T-cell (primary cell): ENCODE measurements around the gene KCNAB2. TPM values are rescaled to one million over a fixed set of nuclear protein-coding genes. Genes with fewer than 3 reads are reported as not detected.

Experiments
- ATAC-seq, 4 experiments: fragments of 200-7000 bp in 3 of 4; fragments of 150-1000 bp in 1 of 4; cut with Tn5 transposase; replicated peaks in 1 of 4; 1 replicate in 3 of 4; 2 replicates in 1 of 4; pipeline ENCODE4 v1.10.0; 2021; ENCODE audit warnings: moderate library complexity in 3 of 4, mild to moderate bottlenecking in 2 of 4, moderate number of reproducible peaks in 1 of 4
- CTCF ChIA-PET, 2 donors: fragments of 300-600 bp; sonication (Branson Sonifier 250); formaldehyde crosslinking; loops; one replicate each; lab custom pipeline; 2022; ENCODE audit warnings: antibody characterized with exemption in 2 of 2; lab: Charles Lee
- POLR2A ChIA-PET, 2 donors: fragments of 300-600 bp; sonication (Branson Sonifier 250); formaldehyde crosslinking; loops; one replicate each; lab custom pipeline; 2022; ENCODE audit warnings: antibody characterized with exemption in 2 of 2; lab: Charles Lee
- DNase-seq, 35 experiments: peaks; one replicate each; pipeline versions ENCODE4 v3.0.0 to v3.0.0-alpha.2; 2013 to 2023
- H3K27ac ChIP-seq: one replicate; pipeline ENCODE4 v1.5.1; 2013; ENCODE audit warnings: low read length
- H3K27me3 ChIP-seq, 2 experiments: replicated peaks in 1 of 2; 1 replicate in 1 of 2; 2 replicates in 1 of 2; pipeline versions ENCODE4 v1.6.1 to v1.7.0; 2013; ENCODE audit warnings: low read length in 1 of 2, mixed read lengths in 1 of 2; ENCODE audit not compliant: control insufficient read depth in 2 of 2, insufficient read depth in 2 of 2; ENCODE audit errors: extremely low read depth in 1 of 2
- H3K36me3 ChIP-seq, 2 donors: 1 replicate in 1 of 2; 2 replicates in 1 of 2; pipeline versions ENCODE4 v1.6.1 to v1.7.0; 2013; ENCODE audit warnings: low read length in 1 of 2; ENCODE audit not compliant: control insufficient read depth in 2 of 2, insufficient read depth in 1 of 2; ENCODE audit errors: extremely low read depth in 1 of 2
- H3K4me1 ChIP-seq, 2 experiments: 1 replicate in 1 of 2; 2 replicates in 1 of 2; pipeline versions ENCODE4 v1.6.1 to v1.7.0; 2013; ENCODE audit warnings: low read length in 2 of 2, mixed read lengths in 1 of 2; ENCODE audit not compliant: insufficient read depth in 2 of 2, control insufficient read depth in 1 of 2; ENCODE audit errors: extremely low read depth in 1 of 2
- H3K4me3 ChIP-seq, 2 donors: 1 replicate in 1 of 2; 2 replicates in 1 of 2; pipeline versions ENCODE4 v1.5.1 to v1.7.0; 2013; ENCODE audit warnings: mild to moderate bottlenecking in 2 of 2, low read length in 1 of 2, moderate library complexity in 1 of 2; ENCODE audit not compliant: control insufficient read depth in 1 of 2; ENCODE audit errors: extremely low read depth in 1 of 2
- H3K9me3 ChIP-seq: 2 replicates; pipeline ENCODE4 v1.7.0; 2013
- H3K27ac Mint-ChIP-seq, 2 donors: one replicate each; pipeline ENCODE4 v1.8.0; 2020 to 2021; ENCODE audit warnings: mild to moderate bottlenecking in 2 of 2, mixed read lengths in 2 of 2
- H3K27me3 Mint-ChIP-seq, 2 donors: one replicate each; pipeline ENCODE4 v1.8.0; 2021 to 2022; ENCODE audit warnings: mixed read lengths in 2 of 2
- H3K36me3 Mint-ChIP-seq: one replicate; pipeline ENCODE4 v1.8.0; 2021; ENCODE audit warnings: mixed read lengths
- H3K4me1 Mint-ChIP-seq, 3 donors: one replicate each; pipeline ENCODE4 v1.8.0; 2020 to 2022; ENCODE audit warnings: mixed read lengths in 3 of 3, mild to moderate bottlenecking in 1 of 3
- H3K4me3 Mint-ChIP-seq, 3 donors: one replicate each; pipeline ENCODE4 v1.8.0; 2020 to 2022; ENCODE audit warnings: mild to moderate bottlenecking in 3 of 3, mixed read lengths in 3 of 3, moderate library complexity in 3 of 3
- H3K9me3 Mint-ChIP-seq, 3 donors: one replicate each; pipeline ENCODE4 v1.8.0; 2020 to 2022; ENCODE audit warnings: mixed read lengths in 3 of 3
- WGBS: methylation state at CpG from one replicate; pipeline ENCODE4 v1.1.5; 2013; ENCODE audit warnings: missing lambda C conversion rate; ENCODE audit not compliant: insufficient coverage; 5-methylcytosine and 5-hydroxymethylcytosine counted together
- total RNA-seq, 35 experiments: library from RNA in 6 of 35; stranded (reverse) in 6 of 35; fragments of 120-200 nt in 1 of 35; gene quantifications; one replicate each; pipeline versions ENCODE4 v1.2.1 to v1.2.4 and lab custom pipeline; 2013 to 2026

Gene KCNAB2
- total RNA-seq, 5 donors from 2014 or later (not counting 1 experiment from before 2014, with no cell fraction given) = 181 to 270 (median 252) TPM

DNA sequence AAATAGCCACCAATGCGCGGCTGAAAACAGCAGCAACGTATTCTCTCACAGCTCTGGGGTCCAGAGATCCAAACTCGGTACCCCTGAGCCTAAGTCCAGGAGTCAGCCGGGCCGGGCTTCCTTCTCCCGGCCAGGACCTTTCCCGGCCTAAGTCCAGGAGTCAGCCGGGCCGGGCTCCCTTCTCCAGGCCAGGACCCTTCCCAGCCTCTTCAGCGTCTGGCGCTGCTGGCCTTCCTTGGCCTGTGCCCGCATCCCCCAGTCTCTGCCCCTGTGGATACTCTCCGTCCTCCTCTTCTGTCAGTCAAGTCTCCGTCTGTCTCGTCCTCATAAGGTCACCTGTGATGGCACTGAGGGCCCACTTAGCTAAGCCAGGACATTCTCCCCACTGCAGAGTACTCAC lies 32.2 kb downstream of the KCNAB2 start:
- Histone ChIP-seq H3K27me3 (no peaks in the 10 kb centered on the region), H3K27ac (no peak overlapping the region), H3K4me1 (no peaks in the 10 kb centered on the region), H3K36me3 (peaks cover 32 to 85% of the 10 kb centered on the region in 2 donors), H3K4me3 (no peak overlapping the region), H3K9me3 (no peaks in the 10 kb centered on the region)
- DNase-seq = no peak
- CTCF ChIA-PET = no interaction called here
- Mint-ChIP-seq H3K27me3 (no peaks in the 10 kb centered on the region), H3K36me3 (peaks cover 42% of the 10 kb centered on the region), H3K4me1 (peaks cover 0 to 2% (median 1%) of the 10 kb centered on the region in 3 donors), H3K9me3 (no peaks in the 10 kb centered on the region), H3K27ac (peak overlapping the region in 1 of 2 donors; percentile 44), H3K4me3 (no peak overlapping the region)
- POLR2A ChIA-PET = no interaction called here
- WGBS = 97% methylated on average over 16 of the region's 16 CpGs
- no peak for ATAC-seq

DNA sequence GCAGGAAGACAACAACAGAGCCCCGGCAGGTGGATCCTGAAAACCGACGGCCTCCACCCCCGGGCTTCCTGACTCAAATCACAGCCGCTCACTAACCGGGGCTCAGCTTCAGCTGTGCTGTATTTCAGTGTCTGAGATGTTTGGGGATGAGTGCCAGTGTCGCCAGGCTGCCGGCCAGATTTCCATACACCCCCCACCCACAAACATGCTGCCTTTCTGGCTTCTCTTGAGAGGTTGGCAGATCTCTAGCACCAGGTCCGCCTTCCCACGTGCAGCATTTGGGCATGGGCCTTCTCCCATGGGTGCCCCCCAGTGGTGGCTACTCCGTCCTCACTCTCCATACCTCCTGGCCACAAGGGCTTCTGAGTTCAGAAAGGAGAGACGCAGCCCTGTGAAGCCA lies 34.8 kb downstream of the KCNAB2 start:
- no peak overlapping the region for H3K27ac Mint-ChIP-seq
- peaks cover 24 to 82% of the 10 kb centered on the region in 2 donors for H3K36me3 ChIP-seq
- no peaks in the 10 kb centered on the region for H3K27me3 ChIP-seq
- WGBS = 90% methylated on average over 2 of the region's 12 CpGs
- H3K4me3 ChIP-seq = no peak overlapping the region
- ChIA-PET CTCF (no interaction called here), POLR2A (no interaction called here)
- DNase-seq (no peak), ATAC-seq (peak in 2 of 4 experiments; percentile 17 to 23)
- no peak overlapping the region for H3K27ac ChIP-seq
- no peaks in the 10 kb centered on the region for H3K27me3 Mint-ChIP-seq
- H3K4me1 ChIP-seq = no peaks in the 10 kb centered on the region
- H3K4me3 Mint-ChIP-seq = no peak overlapping the region
- no peaks in the 10 kb centered on the region for H3K9me3 Mint-ChIP-seq
- peaks cover 0 to 1% (median 0%) of the 10 kb centered on the region in 3 donors for H3K4me1 Mint-ChIP-seq
- H3K9me3 ChIP-seq = no peaks in the 10 kb centered on the region
- peaks cover 43% of the 10 kb centered on the region for H3K36me3 Mint-ChIP-seq

DNA sequence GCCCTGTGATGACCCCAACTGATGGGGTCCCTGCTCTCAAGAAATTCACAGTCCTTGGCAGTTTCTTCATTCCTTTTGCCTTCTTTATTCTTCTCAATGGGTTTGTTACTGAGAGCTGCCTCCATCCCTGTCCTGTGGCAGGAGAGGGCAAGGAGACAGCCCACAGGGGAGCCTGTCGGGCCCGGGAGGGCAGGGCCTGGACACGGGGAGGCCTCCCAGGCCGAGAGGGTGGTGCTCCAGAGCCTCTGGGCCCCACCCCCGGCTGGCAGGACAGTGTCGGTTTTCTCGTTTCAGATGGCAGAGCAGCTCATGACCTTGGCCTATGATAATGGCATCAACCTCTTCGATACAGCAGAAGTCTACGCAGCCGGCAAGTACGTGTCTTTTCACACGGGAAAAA lies 36.2 kb downstream of the KCNAB2 start:
- DNase-seq (no peak), ATAC-seq (no peak)
- ChIA-PET CTCF (no interaction called here), POLR2A (no interaction called here)
- 90% methylated on average over 12 of the region's 12 CpGs for WGBS
- Histone ChIP-seq H3K9me3 (no peaks in the 10 kb centered on the region), H3K36me3 (peaks cover 21 to 78% of the 10 kb centered on the region in 2 donors), H3K27me3 (no peaks in the 10 kb centered on the region), H3K4me3 (no peak overlapping the region), H3K27ac (no peak overlapping the region), H3K4me1 (no peaks in the 10 kb centered on the region)
- Mint-ChIP-seq H3K27me3 (no peaks in the 10 kb centered on the region), H3K9me3 (no peaks in the 10 kb centered on the region), H3K36me3 (peaks cover 36% of the 10 kb centered on the region), H3K4me3 (no peak overlapping the region), H3K27ac (no peak overlapping the region), H3K4me1 (peaks cover 0 to 1% (median 0%) of the 10 kb centered on the region in 3 donors)

DNA sequence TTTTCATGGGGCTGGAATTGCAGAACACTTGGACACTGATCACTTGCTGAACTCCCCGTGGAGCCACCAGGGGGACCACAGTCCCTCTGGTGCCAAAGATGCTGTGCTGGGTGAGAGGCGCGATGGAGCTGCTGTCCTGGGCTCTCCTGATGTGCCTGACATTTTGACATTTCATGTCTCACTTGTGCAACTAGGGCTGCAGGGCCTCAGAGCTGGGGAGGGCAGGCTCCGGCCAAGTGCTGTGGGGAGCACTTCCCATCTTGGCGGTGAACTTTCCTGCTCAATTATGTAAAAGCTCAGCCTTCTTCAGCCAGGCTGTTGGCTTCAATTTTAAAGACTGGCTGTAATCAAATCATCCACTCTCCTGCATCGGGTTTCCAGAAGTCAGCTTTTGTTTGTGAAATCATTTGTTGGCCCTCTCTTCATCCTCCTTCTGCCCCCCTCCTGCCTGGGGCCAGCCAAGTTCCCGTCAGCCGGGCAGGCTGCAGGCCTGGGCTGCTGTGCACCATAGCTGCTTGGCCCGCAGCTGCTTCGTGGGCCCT lies 36.8 kb downstream of the KCNAB2 start:
- Histone ChIP-seq H3K36me3 (peaks cover 25 to 77% of the 10 kb centered on the region in 2 donors), H3K9me3 (no peaks in the 10 kb centered on the region), H3K27me3 (no peaks in the 10 kb centered on the region), H3K27ac (no peak overlapping the region), H3K4me1 (no peaks in the 10 kb centered on the region), H3K4me3 (no peak overlapping the region)
- CTCF ChIA-PET = no interaction called here
- Mint-ChIP-seq H3K4me3 (no peak overlapping the region), H3K36me3 (peaks cover 35% of the 10 kb centered on the region), H3K4me1 (peaks cover 0 to 1% (median 0%) of the 10 kb centered on the region in 3 donors), H3K9me3 (no peaks in the 10 kb centered on the region), H3K27ac (no peak overlapping the region), H3K27me3 (no peaks in the 10 kb centered on the region)
- no peak for DNase-seq
- ATAC-seq = no peak
- POLR2A ChIA-PET = no interaction called here
- 95% methylated on average over 10 of the region's 10 CpGs for WGBS

DNA sequence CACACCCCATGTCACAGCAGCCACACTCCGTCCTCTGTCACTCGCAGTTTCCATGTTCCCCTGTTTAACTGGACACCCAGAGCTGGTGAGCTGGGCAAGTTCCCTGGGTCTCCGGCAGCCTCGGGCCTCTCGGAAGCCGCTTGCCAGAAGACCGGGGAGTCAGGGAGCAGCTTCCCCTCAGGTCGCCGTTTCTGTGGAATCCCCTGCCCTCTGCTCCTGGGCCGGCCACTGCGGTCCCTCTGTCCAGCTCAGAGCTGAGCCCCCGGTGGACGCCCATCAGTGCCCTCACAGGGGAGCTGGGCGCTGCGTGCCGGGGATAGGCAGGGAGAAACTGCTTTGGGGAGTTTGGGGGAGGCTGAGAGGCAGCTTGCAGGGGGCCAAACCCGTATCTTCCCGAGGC lies 37.7 kb downstream of the KCNAB2 start:
- no peaks in the 10 kb centered on the region for H3K27me3 ChIP-seq
- H3K36me3 Mint-ChIP-seq = peaks cover 30% of the 10 kb centered on the region
- H3K4me3 Mint-ChIP-seq = no peak overlapping the region
- WGBS = 94% methylated on average over 9 of the region's 18 CpGs
- ChIA-PET POLR2A (no interaction called here), CTCF (no interaction called here)
- H3K9me3 Mint-ChIP-seq = no peaks in the 10 kb centered on the region
- H3K36me3 ChIP-seq = peaks cover 25 to 68% of the 10 kb centered on the region in 2 donors
- H3K27ac Mint-ChIP-seq = no peak overlapping the region
- H3K4me3 ChIP-seq = no peak overlapping the region
- H3K27ac ChIP-seq = no peak overlapping the region
- H3K27me3 Mint-ChIP-seq = no peaks in the 10 kb centered on the region
- no peaks in the 10 kb centered on the region for H3K4me1 ChIP-seq
- DNase-seq = no peak
- H3K9me3 ChIP-seq = no peaks in the 10 kb centered on the region
- no peaks in the 10 kb centered on the region for H3K4me1 Mint-ChIP-seq
- ATAC-seq = no peak

DNA sequence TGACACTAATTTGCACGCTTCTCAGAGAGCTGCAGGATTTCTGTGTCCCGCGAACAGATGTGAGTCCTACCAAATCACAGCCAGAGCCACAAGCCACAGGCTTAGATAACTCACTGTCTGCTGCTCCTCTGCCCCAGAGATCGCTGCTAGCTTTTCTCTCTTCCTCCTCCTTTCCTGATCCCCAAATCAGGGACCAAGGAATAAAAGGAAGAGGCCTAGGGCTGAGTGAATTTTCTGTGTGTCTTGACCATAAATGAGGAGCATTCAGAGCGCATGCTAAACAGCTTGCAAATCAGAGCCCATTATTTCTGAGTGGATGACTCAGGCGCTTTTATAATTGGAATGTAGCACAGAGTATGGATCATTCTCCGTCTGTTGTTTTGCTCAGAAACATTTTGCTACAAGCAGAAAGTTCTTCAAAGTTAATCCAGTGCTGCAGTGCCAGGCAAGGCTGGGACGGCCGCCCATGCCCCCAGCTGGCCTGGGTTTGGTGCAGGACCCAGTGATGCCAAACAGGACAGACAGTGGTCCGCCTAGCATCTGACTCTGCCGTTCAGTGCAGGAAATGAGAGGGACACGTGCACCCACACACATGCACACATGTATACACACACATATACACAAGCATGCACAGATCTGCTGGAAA lies 38.2 kb downstream of the KCNAB2 start:
- H3K27ac Mint-ChIP-seq = no peak overlapping the region
- no peaks in the 10 kb centered on the region for H3K27me3 Mint-ChIP-seq
- Histone ChIP-seq H3K36me3 (peaks cover 21 to 68% of the 10 kb centered on the region in 2 donors), H3K27me3 (no peaks in the 10 kb centered on the region), H3K9me3 (no peaks in the 10 kb centered on the region), H3K4me1 (no peaks in the 10 kb centered on the region), H3K27ac (no peak overlapping the region), H3K4me3 (no peak overlapping the region)
- peaks cover 30% of the 10 kb centered on the region for H3K36me3 Mint-ChIP-seq
- H3K4me1 Mint-ChIP-seq = no peaks in the 10 kb centered on the region
- 86% methylated on average over 10 of the region's 12 CpGs for WGBS
- ChIA-PET CTCF (no interaction called here), POLR2A (no interaction called here)
- H3K4me3 Mint-ChIP-seq = no peak overlapping the region
- no peak for ATAC-seq
- DNase-seq = no peak
- H3K9me3 Mint-ChIP-seq = no peaks in the 10 kb centered on the region
